HG02938 (cell line): ENCODE data around the gene KIAA0930.

Experiments used
- ATAC-seq: cut with Tn5 transposase; IDR thresholded peaks from one replicate; pipeline ENCODE4 v1.9.1; 2021; ENCODE audit warnings: mild to moderate bottlenecking, moderate library complexity; ENCODE audit not compliant: unreplicated experiment

KIAA0930 gene

GRCh38 chr22:45144916-45145315 is 95.8 kb downstream of the KIAA0930 start:
- ATAC-seq = no peak

- ATAC-seq = no peak
Measured at GRCh38 chr22:45142376-45142775, 98.3 kb downstream of the KIAA0930 start.
